OCI-LY1 (cell line): ENCODE measurements around the gene EWSR1.

ENCODE experiments used
- H2AFZ ChIP-seq: fragments of 200-600 bp; sonication (generic), shearing (Covaris generic); 2 replicates; pipeline ENCODE4 v1.6.0; 2014; ENCODE audit warnings: antibody characterized with exemption, mild to moderate bottlenecking, low read length
- H3F3A ChIP-seq: fragments of 200-600 bp; sonication (generic), shearing (Covaris generic); 2 replicates; pipeline ENCODE4 v1.6.0; 2014; ENCODE audit warnings: mild to moderate bottlenecking, antibody characterized with exemption, low read length, moderate library complexity; ENCODE audit not compliant: insufficient read depth
- H3K27ac ChIP-seq: fragments of 200-600 bp; sonication (generic); 2 replicates; pipeline ENCODE4 v1.5.1; 2014; ENCODE audit warnings: low read length, mixed run types, mild to moderate bottlenecking, low read depth; ENCODE audit not compliant: poor library complexity, severe bottlenecking
- H3K27me3 ChIP-seq: fragments of 200-600 bp; sonication (generic); 2 replicates; pipeline ENCODE4 v1.6.0; 2014; ENCODE audit warnings: antibody characterized with exemption, mild to moderate bottlenecking, low read length, moderate library complexity; ENCODE audit not compliant: insufficient read depth
- H3K36me3 ChIP-seq: fragments of 200-600 bp; sonication (generic); 2 replicates; pipeline ENCODE4 v1.6.1; 2014; ENCODE audit warnings: mild to moderate bottlenecking, antibody characterized with exemption, low read length, moderate library complexity, mixed read lengths; ENCODE audit not compliant: insufficient read depth
- H3K4me1 ChIP-seq: fragments of 200-600 bp; sonication (generic); 2 replicates; pipeline ENCODE4 v1.5.1; 2014; ENCODE audit warnings: mild to moderate bottlenecking, low read length, moderate library complexity; ENCODE audit not compliant: insufficient read depth, severe bottlenecking
- H3K4me2 ChIP-seq: fragments of 200-600 bp; sonication (generic), shearing (Covaris generic); 2 replicates; pipeline ENCODE4 v1.6.1; 2014; ENCODE audit warnings: low read length
- H3K4me3 ChIP-seq: fragments of 200-600 bp; sonication (generic); 2 replicates; pipeline ENCODE4 v1.5.1; 2014; ENCODE audit warnings: low read length, low read depth, mild to moderate bottlenecking, mixed read lengths; ENCODE audit not compliant: poor library complexity, severe bottlenecking
- H3K79me2 ChIP-seq: fragments of 200-600 bp; shearing (Covaris generic); 2 replicates; pipeline ENCODE4 v1.6.1; 2016; ENCODE audit warnings: mixed run types, low read length, mixed read lengths; ENCODE audit not compliant: insufficient read depth
- H3K9ac ChIP-seq: fragments of 200-600 bp; sonication (generic), shearing (Covaris generic); 2 replicates; pipeline ENCODE4 v1.6.1; 2014; ENCODE audit warnings: mild to moderate bottlenecking, low read length, mixed read lengths
- H3K9me2 ChIP-seq: fragments of 200-600 bp; sonication (generic), shearing (Covaris generic); 2 replicates; pipeline ENCODE4 v1.6.1; 2014; ENCODE audit warnings: low read depth, mild to moderate bottlenecking, low read length, mixed read lengths
- H3K9me3 ChIP-seq: fragments of 200-600 bp; shearing (Covaris generic); 2 replicates; pipeline ENCODE4 v1.6.1; 2014; ENCODE audit warnings: low read length, mixed read lengths
- H4K20me1 ChIP-seq: fragments of 200-600 bp; sonication (generic), shearing (Covaris generic); 2 replicates; pipeline ENCODE4 v1.6.0; 2016; ENCODE audit warnings: mild to moderate bottlenecking, low read length; ENCODE audit not compliant: insufficient read depth
- CTCF ChIP-seq: fragments of 200-600 bp; sonication (generic), shearing (Covaris generic); IDR thresholded peaks from 2 replicates; pipeline ENCODE4 v1.5.1; 2017; ENCODE audit warnings: mild to moderate bottlenecking, antibody characterized with exemption, low read length, moderate library complexity, mixed read lengths
- EZH2 ChIP-seq: fragments of 200-600 bp; sonication (generic), shearing (Covaris generic); IDR thresholded peaks from 2 replicates; pipeline ENCODE4 v1.8.0; 2017; ENCODE audit warnings: borderline replicate concordance, mixed run types, mild to moderate bottlenecking, antibody characterized with exemption, low read length, moderate library complexity, mixed read lengths

The EWSR1 gene

GRCh38 chr22:29291215-29291614 is 23.1 kb downstream of the EWSR1 start:
- Histone ChIP-seq H3K4me3 (no peak overlapping the region), H3K79me2 (no peaks in the 10 kb centered on the region; the same call in 1 of the 2 replicates), H3K27me3 (no peaks in the 10 kb centered on the region), H3K9me2 (no peaks in the 10 kb centered on the region), H3K4me2 (no peak overlapping the region), H3K36me3 (peaks cover 100% of the 10 kb centered on the region), H2AFZ (no peak overlapping the region), H4K20me1 (0 out of 2 replicates have a peak, but pooled peaks cover 2% of the 10 kb centered on the region), H3K9me3 (no peaks in the 10 kb centered on the region), H3K27ac (no peak overlapping the region), H3F3A (peaks cover 5% of the 10 kb centered on the region; the same call in 1 of the 2 replicates), H3K9ac (no peak overlapping the region), H3K4me1 (no peaks in the 10 kb centered on the region)
- no peak for TF ChIP-seq EZH2
- no peak for TF ChIP-seq CTCF

- TF ChIP-seq CTCF (no peak), EZH2 (no peak)
- Histone ChIP-seq H2AFZ (no peak overlapping the region), H3F3A (peaks cover 5% of the 10 kb centered on the region; the same call in 1 of the 2 replicates), H3K27ac (no peak overlapping the region), H3K27me3 (no peaks in the 10 kb centered on the region), H3K9me2 (no peaks in the 10 kb centered on the region), H4K20me1 (0 out of 2 replicates have a peak, but pooled peaks cover 2% of the 10 kb centered on the region), H3K4me1 (no peaks in the 10 kb centered on the region), H3K4me2 (no peak overlapping the region), H3K36me3 (peaks cover 100% of the 10 kb centered on the region), H3K9me3 (no peaks in the 10 kb centered on the region), H3K79me2 (no peaks in the 10 kb centered on the region), H3K4me3 (no peak overlapping the region), H3K9ac (no peak overlapping the region)
Measured at GRCh38 chr22:29292379-29292778, 24.3 kb downstream of the EWSR1 start.

- peaks cover 76% of the 10 kb centered on the region for H3K36me3 ChIP-seq
- no peak overlapping the region for H3K27ac ChIP-seq
Measured at GRCh38 chr22:29298641-29299040, 30.6 kb downstream of the EWSR1 start.

More at GRCh38 chr22:29298641-29299040, 30.6 kb downstream of the EWSR1 start:
- Histone ChIP-seq H3K4me3 (no peak overlapping the region), H2AFZ (no peak overlapping the region), H4K20me1 (no peaks in the 10 kb centered on the region), H3K27me3 (no peaks in the 10 kb centered on the region), H3K9me2 (no peaks in the 10 kb centered on the region), H3K4me2 (no peak overlapping the region), H3K9ac (no peak overlapping the region), H3K79me2 (no peaks in the 10 kb centered on the region), H3K9me3 (no peaks in the 10 kb centered on the region), H3F3A (no peaks in the 10 kb centered on the region), H3K4me1 (no peaks in the 10 kb centered on the region)
- TF ChIP-seq EZH2 (no peak), CTCF (no peak)
